A673 (cell line): Measurements from ENCODE around the gene LSM4. TPM values are rescaled to one million over a fixed set of nuclear protein-coding genes. Genes with fewer than 3 reads are reported as not detected.

Source experiments
- BruUV-seq: library from RNA; stranded (reverse); fragments of 400-500 nt; replicated peaks from 2 replicates; lab custom pipeline; 2021; lab: Mats Ljungman, UMichigan
- CTCF ChIA-PET: fragments of 300-600 bp; sonication (Branson Sonifier 250); formaldehyde crosslinking; loops from one replicate; lab custom pipeline; 2022; ENCODE audit warnings: antibody characterized with exemption; lab: Charles Lee
- POLR2A ChIA-PET: fragments of 300-600 bp; sonication (Branson Sonifier 250); formaldehyde crosslinking; loops from one replicate; lab custom pipeline; 2022; ENCODE audit warnings: antibody characterized with exemption; ENCODE audit not compliant: low non-redundant PET; lab: Charles Lee
- DNase-seq: peaks from one replicate; pipeline ENCODE4 v3.0.0-alpha.2; 2015; ENCODE audit warnings: low spot score
- H3K27ac ChIP-seq: fragments of 200-600 bp; sonication (generic); 2 replicates; pipeline ENCODE4 v1.5.1; 2016; ENCODE audit warnings: mixed run types, low read depth, mild to moderate bottlenecking, mixed read lengths, antibody characterized with exemption, low read length; ENCODE audit not compliant: poor library complexity, severe bottlenecking
- H3K27me3 ChIP-seq: fragments of 200-600 bp; sonication (generic); replicated peaks from 2 replicates; pipeline ENCODE4 v1.6.1; 2017; ENCODE audit warnings: mixed run types, low read depth, mild to moderate bottlenecking, mixed read lengths, antibody characterized with exemption, low read length; ENCODE audit not compliant: insufficient read depth, poor library complexity
- H3K36me3 ChIP-seq: fragments of 200-600 bp; sonication (generic); 2 replicates; pipeline ENCODE4 v1.6.1; 2016; ENCODE audit warnings: mixed run types, mild to moderate bottlenecking, mixed read lengths, antibody characterized with exemption, low read length; ENCODE audit not compliant: insufficient read depth, poor library complexity, severe bottlenecking
- H3K4me1 ChIP-seq: fragments of 200-600 bp; sonication (generic); 2 replicates; pipeline ENCODE4 v1.6.1; 2017; ENCODE audit warnings: mixed run types, mild to moderate bottlenecking, mixed read lengths, antibody characterized with exemption, low read length; ENCODE audit not compliant: insufficient read depth, poor library complexity, severe bottlenecking
- H3K4me3 ChIP-seq: fragments of 200-600 bp; sonication (generic); 2 replicates; pipeline ENCODE4 v1.5.1; 2016; ENCODE audit warnings: low read depth, mixed run types, mild to moderate bottlenecking, mixed read lengths, low read length; ENCODE audit not compliant: poor library complexity, severe bottlenecking
- H3K9me3 ChIP-seq: fragments of 200-600 bp; sonication (generic); 2 replicates; pipeline ENCODE4 v1.6.1; 2016; ENCODE audit warnings: mixed run types, low read depth, mild to moderate bottlenecking, mixed read lengths, antibody characterized with exemption, low read length; ENCODE audit not compliant: poor library complexity, severe bottlenecking
- CTCF ChIP-seq: fragments of 300-800, 200-600 bp; sonication (generic); conservative IDR thresholded peaks from 2 replicates; pipeline ENCODE4 v1.5.1; 2017; ENCODE audit warnings: low read depth, mild to moderate bottlenecking, antibody characterized with exemption, low read length, moderate library complexity, mixed read lengths
- EZH2 ChIP-seq: fragments of 200-600 bp; sonication (generic); IDR thresholded peaks from 2 replicates; pipeline ENCODE4 v1.6.1; 2017; ENCODE audit warnings: borderline replicate concordance, low read depth, mild to moderate bottlenecking, mixed read lengths, antibody characterized with exemption, low read length; ENCODE audit not compliant: poor library complexity, severe bottlenecking
- intact Hi-C: fragments of 100-400 bp; cut with micrococcal nuclease; formaldehyde crosslinking; loops from one replicate; pipeline ENCODE4 v1.10.0; 2022; ENCODE audit not compliant: unreplicated experiment
- total RNA-seq: library from RNA; stranded (reverse); gene quantifications from 2 replicates; pipeline ENCODE4 v1.2.3, GENCODE V29; 2021

LSM4 gene
- total RNA-seq, 1 experiment from 2014 or later, result 252 TPM

- peaks cover 5% of the 10 kb centered on the region for H3K36me3 ChIP-seq
- H3K4me3 ChIP-seq, result no peak overlapping the region
- ChIA-PET CTCF (no interaction called here), POLR2A (interaction anchor here (0.5 kb wide), 1 partner anchor 22 kb away, joined by 3 read pairs; no protein-coding TSS in a partner anchor)
- no peaks in the 10 kb centered on the region for H3K9me3 ChIP-seq
- H3K27me3 ChIP-seq, result no peaks in the 10 kb centered on the region
- peaks cover 17% of the 10 kb centered on the region for H3K4me1 ChIP-seq
- intact Hi-C loops, result no loop called here
- no peak overlapping the region for H3K27ac ChIP-seq
- BruUV-seq, result no TSS peak
- DNase-seq, result no peak
- no peak for TF ChIP-seq CTCF
- no peak for TF ChIP-seq EZH2
These were observed 21.2 kb downstream of the LSM4 start for GRCh38 chr19:18301718-18302111.

- Histone ChIP-seq H3K4me3 (no peak overlapping the region), H3K9me3 (no peaks in the 10 kb centered on the region), H3K27ac (no peak overlapping the region), H3K27me3 (no peaks in the 10 kb centered on the region), H3K36me3 (peaks cover 3% of the 10 kb centered on the region), H3K4me1 (peaks cover 17% of the 10 kb centered on the region)
- intact Hi-C loops, result no loop called here
- no peak for DNase-seq
- POLR2A ChIA-PET, result interaction anchor here (0.5 to 0.6 kb wide), 2 partner anchors 22 kb away, joined by 3 to 8 read pairs; no protein-coding TSS in a partner anchor
- TF ChIP-seq CTCF, result no peak
- TF ChIP-seq EZH2, result no peak
- BruUV-seq, result no TSS peak
- CTCF ChIA-PET, result no interaction called here
These were observed 21.8 kb downstream of the LSM4 start for GRCh38 chr19:18300930-18301717.

GRCh38 chr19:18299654-18300053 is 23.2 kb downstream of the LSM4 start:
- H3K9me3 ChIP-seq, result no peaks in the 10 kb centered on the region
- H3K36me3 ChIP-seq, result no peaks in the 10 kb centered on the region
- no peak for DNase-seq
- ChIA-PET CTCF (no interaction called here), POLR2A (no interaction called here)
- H3K27me3 ChIP-seq, result no peaks in the 10 kb centered on the region
- BruUV-seq, result no TSS peak
- no peak overlapping the region for H3K4me3 ChIP-seq
- TF ChIP-seq EZH2, result no peak
- TF ChIP-seq CTCF, result no peak
- peaks cover 8% of the 10 kb centered on the region for H3K4me1 ChIP-seq
- intact Hi-C loops, result no loop called here
- no peak overlapping the region for H3K27ac ChIP-seq
